GM12874 (cell line): ENCODE data around the gene OLA1.

Experiments used
- TF ChIP-seq, protein P1 (sequence below): IDR thresholded peaks from 2 replicates; pipeline ENCODE4 v1.5.1; 2011; ENCODE audit warnings: low read depth, mild to moderate bottlenecking, control low read depth, low read length, moderate library complexity; ENCODE audit not compliant: insufficient read depth

OLA1 gene

DNA sequence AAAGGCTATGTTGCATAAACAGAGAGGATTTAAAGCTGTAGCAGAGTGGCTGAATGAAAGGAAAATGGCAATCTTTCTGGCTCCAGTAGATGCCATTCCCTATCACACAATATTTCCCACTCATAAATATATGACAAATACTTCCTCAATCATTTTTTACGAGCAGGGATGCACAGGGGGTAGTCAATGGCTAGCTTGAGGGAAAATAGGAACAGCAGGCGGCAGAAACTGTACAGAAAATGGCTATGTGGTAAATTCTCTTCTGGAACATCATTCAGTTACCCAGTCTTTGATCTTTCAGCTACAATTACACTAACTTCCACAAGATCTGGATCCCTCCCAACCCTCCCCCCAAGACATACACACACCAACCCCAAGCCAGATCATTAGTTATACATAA, 127.2 kb downstream of the OLA1 start:
- TF ChIP-seq, protein P1, sequence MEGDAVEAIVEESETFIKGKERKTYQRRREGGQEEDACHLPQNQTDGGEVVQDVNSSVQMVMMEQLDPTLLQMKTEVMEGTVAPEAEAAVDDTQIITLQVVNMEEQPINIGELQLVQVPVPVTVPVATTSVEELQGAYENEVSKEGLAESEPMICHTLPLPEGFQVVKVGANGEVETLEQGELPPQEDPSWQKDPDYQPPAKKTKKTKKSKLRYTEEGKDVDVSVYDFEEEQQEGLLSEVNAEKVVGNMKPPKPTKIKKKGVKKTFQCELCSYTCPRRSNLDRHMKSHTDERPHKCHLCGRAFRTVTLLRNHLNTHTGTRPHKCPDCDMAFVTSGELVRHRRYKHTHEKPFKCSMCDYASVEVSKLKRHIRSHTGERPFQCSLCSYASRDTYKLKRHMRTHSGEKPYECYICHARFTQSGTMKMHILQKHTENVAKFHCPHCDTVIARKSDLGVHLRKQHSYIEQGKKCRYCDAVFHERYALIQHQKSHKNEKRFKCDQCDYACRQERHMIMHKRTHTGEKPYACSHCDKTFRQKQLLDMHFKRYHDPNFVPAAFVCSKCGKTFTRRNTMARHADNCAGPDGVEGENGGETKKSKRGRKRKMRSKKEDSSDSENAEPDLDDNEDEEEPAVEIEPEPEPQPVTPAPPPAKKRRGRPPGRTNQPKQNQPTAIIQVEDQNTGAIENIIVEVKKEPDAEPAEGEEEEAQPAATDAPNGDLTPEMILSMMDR, result no peak

DNA sequence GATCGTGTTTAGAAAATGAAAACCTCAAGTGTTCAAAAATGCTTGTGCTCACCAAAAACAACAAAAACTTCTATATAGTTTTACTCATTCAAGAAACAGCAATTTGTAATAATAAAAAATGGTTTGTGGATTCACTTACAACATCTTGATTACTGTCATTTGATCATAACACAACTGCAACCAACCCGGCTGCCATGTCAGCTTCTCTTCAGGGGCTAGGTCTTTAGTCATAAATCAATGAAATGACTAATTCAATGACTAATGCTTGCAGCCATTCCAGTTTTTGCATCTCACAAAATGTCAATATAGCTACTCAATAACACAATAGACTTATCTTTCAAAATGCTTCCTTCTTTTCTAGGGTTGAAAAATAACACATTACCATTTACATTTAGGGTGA, 128.0 kb downstream of the OLA1 start:
- TF ChIP-seq, protein P1, result no peak

DNA sequence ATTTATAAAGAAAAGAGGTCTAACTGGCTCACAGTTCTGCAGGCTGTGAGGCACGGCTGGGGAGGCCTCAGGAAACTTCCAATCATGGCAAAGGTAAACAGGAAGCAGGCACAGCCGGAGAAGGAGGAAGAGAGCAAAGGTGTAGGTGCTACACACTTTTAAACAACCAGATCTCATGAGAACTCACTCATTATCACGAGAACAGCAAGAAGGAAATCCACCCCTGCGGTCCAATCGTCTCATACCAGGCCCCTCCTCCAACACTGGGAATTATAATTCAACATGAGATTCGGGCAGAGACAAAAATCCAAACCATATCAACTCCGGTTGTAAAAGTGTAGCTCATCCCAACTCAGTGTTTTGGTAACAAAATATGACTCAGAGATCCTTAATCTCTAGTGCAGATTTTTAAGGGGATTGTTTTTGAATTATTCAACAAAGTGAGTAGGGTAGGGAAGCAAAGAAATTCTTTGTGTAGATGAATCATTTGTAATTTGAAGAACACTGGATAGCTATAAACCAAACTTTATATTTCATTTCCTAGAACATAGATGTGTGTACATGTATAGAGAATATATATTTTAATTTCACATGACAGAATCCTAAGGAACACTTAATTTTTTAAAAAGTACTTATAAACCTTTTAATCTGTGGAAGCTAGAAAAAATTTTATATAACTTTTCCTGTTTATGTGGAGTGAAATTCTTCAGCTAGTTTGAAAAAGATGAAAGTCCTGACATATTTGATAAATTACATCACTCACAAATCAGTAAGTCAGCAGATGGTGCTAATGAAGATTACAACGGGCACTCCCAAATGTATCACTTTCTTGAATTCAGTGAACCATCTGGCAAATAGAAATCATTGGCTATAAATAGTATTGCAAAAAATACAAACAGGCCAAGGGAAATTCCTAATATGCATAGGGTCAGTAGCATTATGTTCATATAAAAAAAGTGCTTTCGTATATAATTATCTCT, 130.1 kb downstream of the OLA1 start:
- TF ChIP-seq, protein P1, result no peak

DNA sequence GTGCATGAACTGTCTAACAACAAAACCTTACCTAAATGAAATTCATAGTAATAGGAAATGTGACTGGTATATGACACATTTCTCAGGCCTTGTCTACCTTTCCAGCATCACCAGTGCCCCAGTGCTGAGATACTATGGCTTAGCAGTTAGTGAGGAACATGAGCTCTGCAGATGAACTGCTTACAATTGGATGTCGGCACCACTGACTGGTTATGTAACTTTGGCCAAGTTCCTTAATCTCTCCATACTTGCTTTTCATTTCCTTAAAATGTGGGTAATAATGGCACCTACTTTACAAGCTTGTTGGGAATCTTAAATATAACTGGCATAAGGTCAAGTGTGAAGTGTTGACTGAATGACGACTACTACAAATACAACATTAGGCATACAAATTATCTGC, 136.3 kb downstream of the OLA1 start:
- TF ChIP-seq, protein P1, result no peak

DNA sequence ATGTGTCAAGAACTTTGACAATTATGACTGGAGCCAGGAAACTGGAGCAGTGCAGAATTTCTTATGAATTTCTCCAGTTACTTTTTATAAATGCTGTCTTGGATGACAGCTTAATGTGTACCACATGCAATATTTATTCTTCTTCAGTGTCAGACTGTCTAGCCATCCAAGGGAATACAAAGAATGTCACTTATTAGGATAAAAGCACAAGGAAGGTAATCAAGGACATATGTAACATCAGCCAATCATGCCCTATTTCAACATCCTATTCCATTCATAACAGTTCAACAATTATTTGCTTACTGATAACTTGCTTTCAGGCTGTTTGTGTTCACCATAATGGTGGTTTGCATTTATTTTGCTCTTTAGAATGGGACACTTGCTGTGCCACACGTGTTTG, 139.8 kb downstream of the OLA1 start:
- TF ChIP-seq, protein P1, result no peak

DNA sequence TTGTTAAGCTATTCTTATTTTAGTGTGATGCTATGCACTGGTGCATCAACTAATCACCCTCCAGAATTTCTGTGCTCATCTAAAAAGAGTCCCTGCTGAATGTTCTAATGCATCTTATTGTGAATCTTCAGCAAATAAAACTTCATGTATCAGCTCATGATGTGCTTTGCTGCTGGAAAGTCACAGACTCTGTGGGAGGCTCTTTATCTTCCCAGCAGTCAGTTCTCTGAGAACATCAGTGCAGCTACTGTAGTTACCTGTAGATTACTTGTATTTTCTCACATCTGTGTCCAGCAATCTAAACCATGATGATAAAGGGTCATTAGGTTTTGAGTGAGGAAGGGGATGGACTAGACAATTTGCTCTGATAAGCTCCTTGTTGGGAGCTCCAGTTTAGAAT, 141.6 kb downstream of the OLA1 start:
- TF ChIP-seq, protein P1, result no peak

DNA sequence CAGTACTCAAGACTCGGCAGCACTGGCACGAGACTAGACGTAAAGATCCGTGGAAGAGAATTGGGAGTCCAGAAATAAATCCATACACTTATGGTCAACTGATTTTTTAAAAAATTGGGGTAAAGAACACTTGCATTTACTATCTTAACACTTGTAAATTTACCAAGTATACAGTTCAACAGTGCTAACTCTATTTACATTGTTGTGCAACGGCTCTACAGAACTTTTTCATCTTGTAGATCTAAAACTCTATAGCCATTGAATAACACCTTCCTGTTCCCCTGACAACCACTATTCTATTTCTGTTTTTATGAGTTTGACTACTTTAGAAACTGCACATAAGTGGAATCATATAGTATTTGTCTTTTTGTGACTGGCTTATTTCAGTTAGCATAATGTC, 153.8 kb downstream of the OLA1 start:
- TF ChIP-seq, protein P1, result no peak
